NCI-H524 treated with DMSO at 0.1 percent for 48 hours (cell line): Measurements from ENCODE around the gene LPP.

ENCODE experiments used
- DNase-seq: peaks from one replicate; lab custom pipeline; 2025; lab: John Stamatoyannopoulos, UW

The LPP gene

DNA sequence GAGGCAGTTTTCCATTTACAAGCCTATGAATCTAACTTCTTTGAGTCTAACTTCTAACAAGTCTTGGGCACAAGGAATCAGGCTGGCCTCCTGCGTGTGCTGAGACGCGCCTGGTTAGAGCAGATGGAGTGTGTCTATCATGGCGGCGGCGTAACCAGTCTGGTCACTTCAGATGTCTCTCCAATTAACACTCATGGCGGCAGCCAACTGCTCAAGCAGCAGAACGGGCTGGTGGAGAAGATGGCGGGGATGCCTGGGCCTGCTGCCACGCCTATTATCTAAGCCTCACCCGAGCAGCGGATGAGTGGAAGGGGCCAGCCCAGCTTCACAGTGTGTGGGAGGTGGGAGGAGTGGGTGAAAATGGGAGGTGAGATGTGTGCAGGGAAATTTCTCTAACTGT is 771.4 kb downstream of the LPP start:
- DNase-seq = no peak

- DNase-seq = no peak
These were observed 772.2 kb downstream of the LPP start for GRCh38 chr3:188926111-188926510.

- no peak for DNase-seq
These were observed 773.0 kb downstream of the LPP start for GRCh38 chr3:188926741-188927511.

- no peak for DNase-seq
These were observed 774.0 kb downstream of the LPP start for GRCh38 chr3:188927971-188928370.

GRCh38 chr3:188929137-188929536 is 775.2 kb downstream of the LPP start:
- no peak for DNase-seq

- DNase-seq = no peak
These were observed 777.1 kb downstream of the LPP start for GRCh38 chr3:188931036-188931435.

DNA sequence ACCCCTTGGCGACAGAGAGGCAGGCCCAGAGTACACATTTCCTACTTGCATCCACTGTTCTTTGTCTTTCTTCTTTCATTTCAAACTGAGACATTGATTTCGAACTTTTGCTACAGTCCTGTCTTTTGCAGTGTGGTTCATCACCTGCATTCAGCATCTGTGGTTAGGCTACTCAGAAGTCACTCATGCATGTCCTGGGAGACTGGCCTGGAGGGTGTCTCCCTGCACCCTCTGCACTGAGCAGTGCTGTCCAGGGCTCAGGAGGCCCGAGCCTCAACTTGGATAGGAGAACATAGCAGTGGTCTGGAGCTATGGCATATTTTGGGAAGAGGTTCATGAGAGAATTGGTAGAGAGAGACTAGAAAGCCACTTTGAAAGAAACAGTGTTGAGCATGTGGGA is 777.6 kb downstream of the LPP start:
- no peak for DNase-seq

DNA sequence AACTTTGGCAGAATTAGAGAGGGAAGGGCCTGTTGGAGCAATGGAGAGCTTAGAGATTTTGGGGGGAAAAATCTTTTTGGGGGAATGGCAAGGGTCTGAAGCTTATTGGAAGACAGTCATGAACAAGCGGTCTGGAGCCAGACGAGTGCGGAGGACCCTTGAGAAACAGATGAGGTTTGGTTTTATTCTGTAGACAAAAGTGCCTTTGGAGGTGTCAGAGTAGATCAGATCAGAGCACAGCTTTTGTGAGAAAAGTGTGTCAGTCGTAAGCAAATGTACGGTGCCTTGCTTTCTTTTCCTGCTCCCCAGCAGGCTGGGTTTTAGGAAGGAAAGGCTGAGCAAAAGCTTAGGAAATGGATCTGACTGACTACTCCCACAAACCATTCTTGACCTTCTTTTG is 781.0 kb downstream of the LPP start:
- no peak for DNase-seq

DNA sequence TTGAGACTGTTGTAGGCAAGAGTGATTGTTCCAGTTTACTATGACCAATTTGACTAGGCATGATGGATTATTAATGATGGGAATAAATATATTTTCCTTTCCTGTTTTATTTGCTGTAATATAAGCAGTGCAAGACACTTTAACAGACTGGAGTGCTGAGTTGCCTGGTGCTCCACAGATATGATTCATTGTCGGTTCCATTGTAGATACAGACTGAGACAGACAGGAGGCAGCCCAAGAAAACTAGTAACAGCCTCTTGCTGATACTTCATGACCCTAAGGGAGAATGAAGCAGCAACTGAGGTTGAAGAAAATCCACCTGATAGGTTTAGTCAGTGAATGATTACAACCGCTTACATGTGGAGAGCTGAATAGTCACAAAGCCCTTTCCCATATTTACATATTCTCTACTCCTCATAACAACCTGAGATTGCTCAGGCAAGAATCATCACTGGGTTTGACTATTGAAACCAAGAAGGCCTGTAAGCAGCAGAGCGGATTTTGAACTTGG is 782.7 kb downstream of the LPP start:
- no peak for DNase-seq

GRCh38 chr3:188937389-188937788 is 783.4 kb downstream of the LPP start:
- no peak for DNase-seq

- no peak for DNase-seq
These were observed 785.0 kb downstream of the LPP start for GRCh38 chr3:188938999-188939398.

- no peak for DNase-seq
These were observed 786.0 kb downstream of the LPP start for GRCh38 chr3:188939814-188940572.
